ENCODE measurements around the gene PDE4D.
"Not testable (repeated sequence)": the region's sequence is repeated elsewhere in the genome, so short reads cannot be mapped to it uniquely, and the experiment has no call there.

The PDE4D gene

DNA sequence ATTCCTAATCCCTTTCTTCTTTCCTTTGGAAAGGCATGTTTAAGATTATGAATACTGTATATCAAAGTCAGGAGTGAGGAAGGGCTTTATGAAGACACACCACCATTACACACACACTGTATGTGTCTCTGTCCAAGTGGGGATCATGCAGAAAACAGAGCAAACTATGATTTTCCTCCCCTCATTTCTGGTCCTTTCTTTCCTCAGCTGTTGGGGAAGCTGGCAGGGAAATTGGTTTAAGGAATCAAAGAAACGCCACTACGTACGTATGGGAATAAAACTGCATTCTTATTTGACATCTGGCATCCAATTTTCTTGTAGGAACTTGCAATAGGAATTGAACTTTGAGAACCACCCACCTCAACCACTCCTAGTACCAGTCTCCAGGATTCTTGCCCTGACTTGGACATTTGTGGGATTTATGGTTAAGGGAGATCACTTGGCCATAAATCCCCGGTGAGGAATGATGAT is 125.8 kb downstream of the PDE4D start:
- no peak for DNase-seq

DNA sequence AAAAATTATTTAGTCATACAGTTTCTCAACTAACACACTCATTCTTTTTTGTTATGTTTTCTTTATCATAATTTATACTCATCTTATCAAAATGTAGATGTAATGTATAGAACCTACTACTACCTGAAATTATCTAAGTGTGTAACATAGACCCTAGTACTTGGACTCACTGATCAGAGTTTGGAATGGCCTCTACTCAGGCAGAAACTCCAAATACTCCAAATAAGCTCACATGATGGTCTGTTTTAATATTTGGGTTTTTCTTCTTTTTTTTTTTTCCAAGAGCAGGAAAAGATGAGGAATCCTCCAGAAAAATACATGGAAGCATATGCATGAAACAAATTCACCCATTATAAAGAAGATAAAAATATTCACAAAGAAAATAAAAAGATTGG is 126.3 kb downstream of the PDE4D start:
- DNase-seq: no peak

DNA sequence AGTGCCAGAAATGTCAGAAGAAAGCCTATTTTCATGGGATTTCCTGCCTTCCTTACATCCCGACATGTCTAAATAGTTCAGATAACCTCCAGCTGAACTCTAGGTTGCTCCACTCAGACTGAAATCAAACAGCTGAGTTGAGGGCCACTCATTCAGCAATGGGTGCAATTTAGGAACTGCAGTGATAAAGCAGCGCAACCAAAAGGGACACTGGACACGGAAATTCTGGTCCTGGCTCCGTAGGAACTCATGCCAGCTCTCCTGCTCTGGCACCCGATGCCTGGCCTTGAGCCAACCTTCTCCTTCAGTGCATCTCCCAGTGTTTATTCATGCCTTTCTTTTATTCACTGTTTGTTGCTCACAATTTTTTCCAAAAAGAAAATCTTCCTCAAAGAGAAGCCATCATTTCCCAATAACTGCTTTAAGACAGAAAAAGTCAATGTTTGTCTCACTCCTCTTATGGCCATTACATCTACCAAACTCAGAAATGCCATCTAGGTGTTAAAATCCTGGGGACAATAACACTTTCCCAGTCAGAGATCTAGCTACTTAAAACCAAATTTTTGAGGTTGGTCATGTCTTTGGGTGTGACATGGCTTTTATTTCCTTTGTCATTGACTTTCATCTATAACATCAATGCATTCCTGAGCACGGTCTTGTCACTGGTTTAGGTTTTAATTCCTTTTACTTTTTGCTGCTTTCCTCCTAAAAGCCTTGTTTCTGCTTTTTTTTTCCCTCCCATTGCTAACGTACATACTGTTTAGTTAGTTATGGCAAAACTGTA is 126.9 kb downstream of the PDE4D start:
- DNase-seq: no peak

DNA sequence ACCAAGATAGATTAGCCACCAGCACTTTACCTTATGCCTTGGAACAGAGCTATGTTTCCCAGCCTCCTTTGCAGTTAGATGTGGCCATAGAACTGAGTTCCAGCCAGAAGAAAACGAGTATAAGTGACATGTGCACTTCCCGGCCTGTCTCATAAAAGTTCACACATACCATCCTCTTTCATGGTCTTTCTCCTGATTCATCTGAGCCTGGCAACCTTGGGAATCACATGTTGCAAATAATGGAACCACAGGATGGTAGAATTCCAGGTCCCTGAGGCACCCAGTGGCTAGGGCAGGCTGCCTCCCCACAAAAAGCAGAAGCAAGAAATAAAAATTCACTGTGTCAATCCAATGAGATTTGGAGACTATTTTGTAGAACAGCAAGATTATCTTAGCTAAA is 128.1 kb downstream of the PDE4D start:
- DNase-seq: no peak

- no peak for DNase-seq
Measured at GRCh38 chr5:59764361-59764760, 129.2 kb downstream of the PDE4D start.

DNA sequence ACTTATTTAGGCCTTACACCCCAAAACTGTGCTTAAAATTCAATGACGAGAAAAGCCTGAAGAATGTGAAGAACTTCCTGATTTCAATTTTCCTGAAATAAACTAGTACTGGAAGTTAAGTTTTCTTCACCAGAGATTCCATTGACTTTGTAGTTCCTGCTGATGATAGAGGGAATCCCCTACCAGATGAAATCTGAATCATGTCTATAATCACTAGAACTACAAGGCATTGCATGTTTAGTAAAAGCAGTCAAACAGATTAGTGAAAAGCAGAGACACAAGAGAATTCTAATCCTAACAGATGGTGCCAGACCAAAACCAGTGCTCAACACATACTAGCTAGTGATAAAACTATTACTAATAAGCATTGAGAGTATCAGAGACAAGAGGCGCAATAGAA is 130.0 kb downstream of the PDE4D start:
- no peak for DNase-seq

- not testable (repeated sequence) for DNase-seq
Measured at GRCh38 chr5:59762232-59762631, 131.3 kb downstream of the PDE4D start.

- no peak for DNase-seq
Measured at GRCh38 chr5:59760785-59761348, 132.7 kb downstream of the PDE4D start.

DNA sequence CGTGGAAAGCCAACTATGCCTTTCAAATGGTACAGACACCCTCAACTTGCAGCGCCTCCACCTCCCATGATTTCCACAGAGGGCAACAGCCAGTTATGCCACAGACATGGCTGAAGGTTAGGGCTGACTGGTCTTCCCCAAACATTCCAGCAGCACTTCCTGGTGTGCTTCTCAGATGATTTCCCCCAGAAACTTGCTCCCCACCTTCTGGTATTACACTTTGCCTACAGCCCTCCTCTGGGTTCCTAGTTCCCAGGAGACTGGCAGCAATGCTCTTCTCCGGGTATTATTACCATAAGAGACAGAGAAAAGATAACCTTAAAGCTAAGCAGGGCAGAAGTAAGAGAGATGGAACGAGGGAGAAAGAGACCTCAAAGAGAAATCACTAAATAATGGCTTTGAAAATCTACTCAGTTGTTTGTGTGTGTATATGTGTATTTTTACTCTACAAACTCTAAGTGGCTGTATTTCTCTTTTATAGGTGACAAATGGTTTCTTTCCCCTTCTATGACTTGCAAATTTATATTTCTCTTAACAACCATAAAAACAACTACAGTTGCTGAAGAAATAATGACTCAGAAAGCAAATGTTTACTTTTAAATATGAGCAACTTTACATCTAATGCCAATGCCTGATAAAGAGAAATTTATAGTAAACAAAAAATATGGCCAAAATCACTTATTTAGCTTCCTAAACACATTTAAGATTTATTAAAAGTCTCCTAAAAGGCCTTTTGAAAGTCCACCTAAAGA is 133.8 kb downstream of the PDE4D start:
- DNase-seq: no peak

DNA sequence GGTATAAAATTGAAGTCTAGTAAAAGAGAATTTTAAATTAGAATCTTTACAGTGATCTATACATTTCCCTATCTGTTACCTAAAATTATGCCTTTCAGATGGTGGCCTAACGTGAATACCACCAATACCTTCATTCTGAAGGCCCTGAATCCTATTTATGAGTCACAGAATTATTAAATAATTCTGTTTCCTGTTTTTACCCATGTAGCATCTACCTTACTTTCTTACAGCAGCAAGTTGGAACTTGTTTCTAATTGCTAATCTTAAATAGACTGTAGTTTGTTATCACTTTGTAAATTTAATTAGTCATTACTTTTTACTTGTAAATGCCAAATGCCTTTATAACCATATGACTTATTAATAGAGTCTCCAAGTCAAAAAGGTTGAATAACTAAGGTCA is 135.0 kb downstream of the PDE4D start:
- DNase-seq: no peak

DNA sequence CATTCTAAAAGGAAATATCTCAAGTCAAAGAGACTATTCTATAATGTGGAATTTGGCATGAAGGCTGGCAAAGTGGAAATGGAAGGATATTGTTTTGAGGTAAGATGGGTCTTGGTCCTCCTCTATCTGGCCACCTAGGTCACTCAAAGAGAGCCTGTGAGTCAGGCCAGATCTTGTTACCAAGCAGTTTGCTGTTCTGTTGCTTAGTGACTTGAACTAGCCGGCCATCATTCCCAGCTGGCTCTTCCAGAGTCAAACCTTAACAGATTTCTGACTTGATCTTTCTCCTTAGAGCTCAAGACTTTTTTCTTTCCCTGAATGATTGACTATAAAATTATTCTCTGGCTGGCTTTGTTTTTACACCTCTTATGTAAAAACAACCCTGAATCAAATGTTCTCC is 136.1 kb downstream of the PDE4D start:
- DNase-seq: no peak

GRCh38 chr5:59756373-59757035 is 137.0 kb downstream of the PDE4D start:
- DNase-seq: no peak

DNA sequence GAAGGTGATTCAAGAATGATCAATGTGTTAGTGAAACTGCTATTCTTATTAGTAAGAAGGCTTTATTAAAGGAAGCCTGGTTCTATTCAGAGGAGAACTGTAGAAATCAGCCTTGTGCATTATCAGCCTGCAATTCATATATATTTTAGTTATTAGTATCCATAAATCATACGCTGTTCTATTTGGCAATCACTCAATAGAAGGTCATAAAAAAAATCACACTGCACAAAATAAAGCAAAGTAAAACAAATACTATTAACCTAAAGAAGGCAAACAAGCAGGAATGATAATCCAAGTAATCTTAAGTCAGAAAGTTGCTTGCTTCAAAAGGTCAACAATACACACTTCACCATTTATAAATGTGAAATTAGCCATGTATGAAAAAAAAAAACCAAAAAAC is 138.1 kb downstream of the PDE4D start:
- no peak for DNase-seq

GRCh38 chr5:59753599-59753998 is 139.9 kb downstream of the PDE4D start:
- no peak for DNase-seq

GRCh38 chr5:59749782-59750520 is 143.6 kb downstream of the PDE4D start:
- DNase-seq: no peak

- DNase-seq: not testable (repeated sequence)
Measured at GRCh38 chr5:59748036-59748663, 145.4 kb downstream of the PDE4D start.

GRCh38 chr5:59746241-59746765 is 147.2 kb downstream of the PDE4D start:
- no peak for DNase-seq

DNA sequence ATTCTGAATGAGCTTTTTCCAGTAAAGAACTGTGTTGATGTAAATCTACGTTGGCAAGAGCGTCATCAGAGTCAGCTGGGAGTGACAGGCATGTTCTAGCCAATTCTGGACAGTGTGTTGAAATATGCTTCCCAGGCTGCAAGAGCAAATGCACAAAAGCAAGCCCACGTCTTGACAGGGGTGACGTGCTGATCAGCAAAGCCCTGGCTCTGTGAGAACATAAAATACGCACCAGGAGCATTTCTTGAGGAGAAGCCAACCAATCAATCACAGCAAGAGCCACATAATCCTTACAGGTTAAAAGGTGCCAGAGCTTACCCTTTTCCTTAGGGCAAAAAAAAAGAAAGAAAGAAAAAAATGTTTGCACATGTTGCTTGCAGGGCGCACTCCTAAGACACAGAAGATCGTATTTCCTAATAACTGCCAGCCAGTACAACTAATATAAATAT is 148.1 kb downstream of the PDE4D start:
- peak; percentile 6 for DNase-seq

DNA sequence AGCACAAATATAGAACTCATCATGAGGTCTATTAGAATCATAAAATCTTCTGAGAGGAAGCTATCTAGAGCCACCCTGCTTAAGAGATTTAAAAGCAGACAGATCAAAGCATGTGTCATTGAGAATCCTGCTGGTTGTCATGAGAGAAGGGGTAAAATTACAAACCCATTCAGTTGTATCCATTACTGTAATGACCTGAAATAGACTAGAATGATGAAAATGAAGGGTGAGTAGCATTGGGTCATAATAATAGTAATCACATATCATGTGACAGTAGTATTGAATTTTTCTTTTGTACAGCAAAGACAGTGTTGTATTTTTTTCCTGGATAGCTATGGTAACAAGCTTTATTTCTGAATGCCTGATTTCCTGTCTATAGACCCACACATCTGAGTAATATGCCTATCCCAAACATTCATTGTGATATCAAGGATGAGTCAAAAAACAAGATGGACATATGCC is 149.0 kb downstream of the PDE4D start:
- DNase-seq: no peak

- DNase-seq: no peak
Measured at GRCh38 chr5:59741599-59741998, 151.9 kb downstream of the PDE4D start.

DNA sequence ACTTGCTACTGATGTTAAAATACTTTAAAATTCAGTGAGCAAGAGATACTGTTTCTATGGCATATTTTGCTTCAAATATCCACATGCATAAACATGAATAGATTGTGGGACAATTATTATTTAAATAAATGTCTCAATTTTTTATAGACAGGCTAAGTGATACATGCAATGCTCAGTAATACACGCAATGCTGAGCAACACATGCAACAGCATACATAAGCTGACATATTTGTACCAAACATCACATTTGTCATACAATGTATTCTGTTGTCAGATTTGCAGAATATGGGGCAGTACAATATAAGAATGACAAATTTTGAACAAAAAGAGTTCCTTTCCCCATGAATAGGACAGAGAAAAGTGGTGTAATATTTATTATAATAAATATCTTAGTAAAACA is 155.5 kb downstream of the PDE4D start:
- DNase-seq: no peak

GRCh38 chr5:59732806-59733205 is 160.7 kb downstream of the PDE4D start:
- DNase-seq: no peak

Measured in DMS79 treated with DMSO at 0.1 percent for 48 hours (cell line).